Fibroblast of the aortic adventitia (primary cell): ENCODE results near the gene DNASE1L3. TPM values are rescaled to one million over a fixed set of nuclear protein-coding genes. Genes with fewer than 3 reads are reported as not detected.

Experiments used
- DNase-seq: peaks from one replicate; pipeline ENCODE4 v3.0.0-alpha.2; 2010; ENCODE audit warnings: low read depth
- H3K4me3 ChIP-seq: 2 replicates; pipeline ENCODE4 v1.5.1; 2011; ENCODE audit warnings: low read depth, mild to moderate bottlenecking, control low read depth, low read length, moderate library complexity
- total RNA-seq: library from RNA; depleted of rRNA; stranded (reverse); fragments of >200 nt; gene quantifications from 2 replicates; pipeline ENCODE4 v1.2.3, GENCODE V29; 2012; ENCODE audit warnings: low replicate concordance
- TF ChIP-seq, protein P1 (sequence below): IDR thresholded peaks from 2 replicates; pipeline ENCODE4 v1.5.1; 2011; ENCODE audit warnings: mild to moderate bottlenecking, low read length, control low read depth, inconsistent platforms; ENCODE audit not compliant: insufficient read depth

DNASE1L3 gene
- total RNA-seq, 1 donor = not detected

DNA sequence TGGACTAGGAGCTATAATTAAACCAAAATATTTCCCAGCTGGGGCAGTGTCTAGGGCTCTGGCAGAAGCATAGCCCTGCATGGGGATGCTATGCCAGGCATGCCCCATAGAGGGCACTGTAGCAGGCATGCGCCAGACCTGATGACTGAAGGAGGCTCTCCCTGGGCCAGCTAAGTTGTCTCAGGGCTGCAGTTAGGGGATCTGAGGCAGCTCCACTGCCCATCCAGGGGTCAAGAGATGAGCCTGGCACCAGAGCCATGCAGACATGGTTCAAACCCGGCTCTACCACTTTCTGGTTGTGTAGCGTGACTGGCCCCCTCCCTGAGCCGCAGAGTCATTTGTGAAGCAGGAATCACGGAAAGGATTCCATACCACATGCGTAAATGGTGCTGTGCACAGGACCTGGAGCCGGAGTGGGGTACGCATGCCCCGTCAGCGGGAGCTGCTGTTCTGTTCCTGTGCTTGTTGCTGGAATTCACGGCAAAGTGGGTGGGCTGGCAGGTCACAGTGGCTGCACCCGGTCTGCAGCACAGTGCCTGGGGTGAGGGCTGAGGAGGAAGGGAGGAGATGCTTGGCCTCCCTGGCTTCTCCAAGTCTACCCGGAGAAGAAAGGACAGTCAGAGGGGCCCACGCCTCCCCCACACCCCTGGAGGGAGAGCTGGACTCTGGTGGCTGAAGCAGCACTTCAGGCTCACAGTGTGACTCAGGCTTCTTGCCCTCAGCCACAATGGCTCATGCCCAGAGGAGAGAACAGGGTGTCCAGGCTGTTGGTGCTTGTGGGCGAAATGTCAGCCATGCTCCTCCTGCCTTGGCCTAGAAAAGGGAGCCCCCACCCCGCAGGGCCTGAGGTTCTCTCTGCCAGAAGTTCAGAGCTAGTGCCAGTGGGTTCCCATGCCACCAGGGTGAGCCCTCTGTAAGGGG is 43.1 kb downstream of the DNASE1L3 start:
- H3K4me3 ChIP-seq = no peak overlapping the region
- peak; percentile 84 for DNase-seq
- TF ChIP-seq, protein P1, sequence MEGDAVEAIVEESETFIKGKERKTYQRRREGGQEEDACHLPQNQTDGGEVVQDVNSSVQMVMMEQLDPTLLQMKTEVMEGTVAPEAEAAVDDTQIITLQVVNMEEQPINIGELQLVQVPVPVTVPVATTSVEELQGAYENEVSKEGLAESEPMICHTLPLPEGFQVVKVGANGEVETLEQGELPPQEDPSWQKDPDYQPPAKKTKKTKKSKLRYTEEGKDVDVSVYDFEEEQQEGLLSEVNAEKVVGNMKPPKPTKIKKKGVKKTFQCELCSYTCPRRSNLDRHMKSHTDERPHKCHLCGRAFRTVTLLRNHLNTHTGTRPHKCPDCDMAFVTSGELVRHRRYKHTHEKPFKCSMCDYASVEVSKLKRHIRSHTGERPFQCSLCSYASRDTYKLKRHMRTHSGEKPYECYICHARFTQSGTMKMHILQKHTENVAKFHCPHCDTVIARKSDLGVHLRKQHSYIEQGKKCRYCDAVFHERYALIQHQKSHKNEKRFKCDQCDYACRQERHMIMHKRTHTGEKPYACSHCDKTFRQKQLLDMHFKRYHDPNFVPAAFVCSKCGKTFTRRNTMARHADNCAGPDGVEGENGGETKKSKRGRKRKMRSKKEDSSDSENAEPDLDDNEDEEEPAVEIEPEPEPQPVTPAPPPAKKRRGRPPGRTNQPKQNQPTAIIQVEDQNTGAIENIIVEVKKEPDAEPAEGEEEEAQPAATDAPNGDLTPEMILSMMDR = peak; percentile 100

DNA sequence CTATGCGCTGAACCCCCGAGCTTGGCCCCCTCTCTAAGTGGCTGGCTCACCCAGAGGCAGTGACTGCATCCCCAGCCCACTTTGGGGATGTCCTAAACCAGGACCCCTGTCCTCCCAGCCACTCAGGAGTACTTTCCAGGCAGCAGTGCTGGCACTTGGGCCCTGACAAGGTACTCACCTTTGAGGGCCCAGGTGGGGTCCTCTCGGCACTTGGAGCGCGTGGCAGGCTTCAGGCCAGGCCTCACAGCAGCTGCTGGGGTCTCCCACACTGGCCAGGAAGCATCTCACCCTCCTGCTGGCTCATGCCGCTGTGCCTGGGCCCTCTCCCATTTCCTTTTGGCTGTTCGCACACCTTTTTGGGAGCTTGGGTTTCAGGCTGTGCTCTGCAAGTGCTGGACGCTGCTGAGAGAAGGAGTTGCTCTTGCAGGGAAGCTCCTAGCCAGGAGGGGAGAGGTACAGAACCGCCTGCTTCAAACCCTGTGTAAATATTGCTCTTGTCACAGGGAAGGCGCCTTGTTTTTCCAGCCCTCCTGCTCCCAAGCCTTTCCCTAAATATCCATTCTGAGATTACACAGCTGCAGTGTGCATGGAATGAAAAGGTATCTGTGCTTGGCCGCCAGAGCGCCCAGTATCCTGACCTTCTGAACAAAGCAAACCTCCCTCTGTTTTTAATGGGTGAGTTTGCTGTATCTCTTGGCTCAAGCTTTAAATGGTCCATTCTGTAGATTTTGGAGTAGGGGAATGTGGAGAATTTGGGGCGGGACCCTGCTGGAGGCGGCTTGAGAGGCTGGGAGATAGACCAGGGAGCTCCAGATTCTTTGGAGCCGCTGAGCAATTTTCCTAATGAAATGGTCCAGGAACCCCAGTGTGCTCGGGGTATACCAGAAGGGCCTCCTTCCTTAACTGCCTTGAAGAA is 45.6 kb downstream of the DNASE1L3 start:
- no peak overlapping the region for H3K4me3 ChIP-seq
- peak; percentile 86 for DNase-seq

DNA sequence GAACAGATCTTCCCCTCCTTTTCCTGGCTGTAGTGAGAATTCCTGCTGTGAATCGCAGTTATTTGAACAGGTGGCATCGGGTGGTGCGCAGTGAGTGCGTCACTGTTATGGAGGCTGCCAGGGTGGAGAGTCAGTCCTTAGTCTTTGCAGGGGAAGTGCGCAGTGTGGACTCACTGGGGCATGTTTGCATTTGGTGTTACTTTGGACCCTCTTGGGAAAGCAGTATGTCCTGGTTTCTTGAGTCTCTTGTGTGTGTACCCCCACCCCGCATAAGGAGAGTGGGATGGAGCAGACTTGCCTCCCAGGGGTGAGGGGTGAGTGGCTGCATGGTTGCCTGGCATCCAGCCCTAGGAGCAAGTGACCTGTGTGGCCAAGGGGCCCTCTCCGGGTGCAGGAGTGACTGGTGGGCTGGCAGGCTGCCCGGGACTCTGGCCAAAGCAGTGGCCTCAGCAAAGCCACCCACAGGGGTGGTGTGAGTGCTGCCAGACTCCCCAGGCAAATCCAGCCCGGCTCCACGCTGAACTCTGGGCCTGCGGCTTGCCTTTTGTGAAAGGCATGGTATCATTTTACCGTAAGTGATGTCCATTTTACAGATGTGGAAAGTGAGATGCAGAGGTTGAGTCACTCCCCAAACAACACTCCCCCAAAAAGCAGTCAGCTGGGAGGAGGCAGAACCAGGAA is 46.4 kb downstream of the DNASE1L3 start:
- DNase-seq = no peak
- TF ChIP-seq, protein P1 = no peak
- no peak overlapping the region for H3K4me3 ChIP-seq

More for the DNA sequence above, 45.6 kb downstream of the DNASE1L3 start:
- TF ChIP-seq, protein P1 = no peak

DNA sequence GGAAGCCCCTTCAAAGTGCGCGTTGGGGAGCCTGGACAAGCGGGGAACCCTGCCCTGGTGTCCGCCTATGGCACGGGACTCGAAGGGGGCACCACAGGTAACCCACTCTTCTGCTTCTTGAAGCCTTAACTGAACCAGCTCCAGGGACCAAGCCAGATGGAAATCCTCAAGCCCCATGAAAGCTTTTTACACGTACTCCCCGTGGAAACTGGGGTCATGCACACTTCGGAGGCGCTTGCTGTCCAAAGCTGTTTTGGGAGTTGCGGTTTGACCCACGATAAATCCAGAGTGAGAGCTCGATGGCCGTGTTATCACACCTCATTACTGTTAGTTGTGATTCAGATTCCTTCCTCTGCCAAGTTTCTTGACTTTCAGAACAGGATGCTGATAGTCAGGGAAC is 47.5 kb downstream of the DNASE1L3 start:
- DNase-seq = peak; percentile 66
- TF ChIP-seq, protein P1 = no peak

DNA sequence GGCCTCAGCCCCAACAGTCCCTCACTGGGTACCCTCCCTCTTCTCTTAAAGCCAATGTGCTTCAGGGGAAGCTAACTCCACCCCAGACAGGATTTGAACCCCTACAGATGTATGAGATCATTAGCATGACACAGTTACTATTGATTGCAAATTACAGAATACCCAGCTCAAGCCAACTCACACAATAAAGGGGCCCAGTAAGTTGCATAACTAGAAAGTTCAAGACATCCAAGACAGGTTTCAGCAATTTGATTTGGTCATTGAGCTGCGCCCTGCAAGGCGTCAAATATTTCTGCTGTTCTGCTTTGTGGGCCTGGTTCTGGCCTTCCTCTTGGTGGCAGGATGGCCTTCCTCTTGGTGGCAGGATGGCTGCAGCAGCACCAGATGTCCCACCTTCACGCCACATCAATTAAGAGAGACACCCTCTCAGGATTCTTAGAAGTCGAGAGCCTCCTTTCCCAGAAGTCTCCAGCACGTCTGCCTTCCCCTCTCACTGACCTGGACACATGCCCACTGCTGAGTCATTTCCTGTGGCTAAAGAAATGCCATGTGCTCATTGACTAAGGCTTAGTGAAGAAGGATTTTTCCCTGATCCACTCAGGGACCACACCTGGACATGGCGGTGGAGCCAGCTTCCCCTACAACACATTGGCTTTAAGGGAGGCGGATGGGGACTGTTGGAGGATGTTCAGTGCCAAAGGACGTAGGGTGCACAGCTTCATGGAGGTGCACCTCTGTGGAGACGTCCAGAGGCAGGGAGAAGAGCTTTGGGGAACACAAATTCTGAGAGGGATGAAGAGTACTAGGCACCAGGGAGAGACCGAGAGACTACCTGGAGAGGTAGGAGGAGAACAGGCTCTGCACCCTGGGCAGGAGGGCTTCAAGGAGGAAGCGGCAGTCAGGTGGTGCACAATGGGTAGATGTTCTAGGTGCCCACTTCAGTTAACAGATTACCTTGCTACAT is 49.1 kb downstream of the DNASE1L3 start:
- TF ChIP-seq, protein P1 = no peak
- peak; percentile 93 for DNase-seq
- H3K4me3 ChIP-seq = no peak overlapping the region

More for the DNA sequence above, 47.5 kb downstream of the DNASE1L3 start:
- H3K4me3 ChIP-seq = no peak overlapping the region
